ENCODE results near the gene GSTA3. TPM values are rescaled to one million over a fixed set of nuclear protein-coding genes. Genes with fewer than 3 reads are reported as not detected.
"Not testable (repeated sequence)": the region's sequence is repeated elsewhere in the genome, so short reads cannot be mapped to it uniquely, and the experiment has no call there.

Gene GSTA3
- not detected for total RNA-seq

- DNase-seq: no peak
- Mint-ChIP-seq H3K9me3 (no peaks in the 10 kb centered on the region), H3K4me3 (no peak within 1 kb of the TSS), H3K4me1 (ENCODE audit: low read depth) (no peaks in the 10 kb centered on the region), H3K27me3 (ENCODE audit: low read depth) (peaks cover 3% of the 10 kb centered on the region), H3K36me3 (ENCODE audit: insufficient read depth) (no peaks in the 10 kb centered on the region)
- no peak for ATAC-seq
These were observed at the start of gene GSTA3 for GRCh38 chr6:52909531-52909930. Gene GSTA3 (minus strand): TSS chr6:52909698. CDS start chr6:52905834, 3,864 bp downstream.

- Mint-ChIP-seq H3K9me3 (no peaks in the 10 kb centered on the region), H3K4me3 (no peak overlapping the region), H3K36me3 (ENCODE audit: insufficient read depth) (no peaks in the 10 kb centered on the region), H3K27me3 (ENCODE audit: low read depth) (no peaks in the 10 kb centered on the region), H3K4me1 (ENCODE audit: low read depth) (no peaks in the 10 kb centered on the region)
- ATAC-seq (no peak), DNase-seq (no peak)
These were observed 49.2 kb upstream of the GSTA3 start for GRCh38 chr6:52958546-52959255.

- no peak for ATAC-seq
- no peaks in the 10 kb centered on the region for H3K4me1 Mint-ChIP-seq (ENCODE audit: low read depth)
- no peaks in the 10 kb centered on the region for H3K27me3 Mint-ChIP-seq (ENCODE audit: low read depth)
These were observed 46.4 kb upstream of the GSTA3 start for GRCh38 chr6:52955871-52956270.

GRCh38 chr6:52953911-52954839 is 44.7 kb upstream of the GSTA3 start:
- H3K27me3 Mint-ChIP-seq (ENCODE audit: low read depth): no peaks in the 10 kb centered on the region
- DNase-seq (no peak), ATAC-seq (no peak)
- no peaks in the 10 kb centered on the region for H3K4me1 Mint-ChIP-seq (ENCODE audit: low read depth)
- H3K4me3 Mint-ChIP-seq: no peak overlapping the region
- no peaks in the 10 kb centered on the region for H3K36me3 Mint-ChIP-seq (ENCODE audit: insufficient read depth)
- no peaks in the 10 kb centered on the region for H3K9me3 Mint-ChIP-seq

More at GRCh38 chr6:52955871-52956270, 46.4 kb upstream of the GSTA3 start:
- no peak for DNase-seq
- no peaks in the 10 kb centered on the region for H3K9me3 Mint-ChIP-seq
- H3K36me3 Mint-ChIP-seq (ENCODE audit: insufficient read depth): no peaks in the 10 kb centered on the region
- no peak overlapping the region for H3K4me3 Mint-ChIP-seq

- peaks cover 16% of the 10 kb centered on the region for H3K27me3 Mint-ChIP-seq (ENCODE audit: low read depth)
- no peaks in the 10 kb centered on the region for H3K36me3 Mint-ChIP-seq (ENCODE audit: insufficient read depth)
- H3K4me1 Mint-ChIP-seq (ENCODE audit: low read depth): peaks cover 3% of the 10 kb centered on the region
- no peak overlapping the region for H3K4me3 Mint-ChIP-seq
- DNase-seq: no peak
- no peaks in the 10 kb centered on the region for H3K9me3 Mint-ChIP-seq
- no peak for ATAC-seq
These were observed 36.8 kb upstream of the GSTA3 start for GRCh38 chr6:52946306-52946705.

GRCh38 chr6:52942821-52943220 is 33.3 kb upstream of the GSTA3 start:
- H3K4me1 Mint-ChIP-seq (ENCODE audit: low read depth); ATAC-seq; DNase-seq; H3K9me3 Mint-ChIP-seq; H3K4me3 Mint-ChIP-seq; H3K36me3 Mint-ChIP-seq (ENCODE audit: insufficient read depth): not testable (repeated sequence)
- peaks cover 14% of the 10 kb centered on the region for H3K27me3 Mint-ChIP-seq (ENCODE audit: low read depth)

- Mint-ChIP-seq H3K36me3 (ENCODE audit: insufficient read depth) (no peaks in the 10 kb centered on the region), H3K27me3 (ENCODE audit: low read depth) (peaks cover 14% of the 10 kb centered on the region), H3K4me3 (no peak overlapping the region), H3K9me3 (no peaks in the 10 kb centered on the region), H3K4me1 (ENCODE audit: low read depth) (peaks cover 3% of the 10 kb centered on the region)
- no peak for DNase-seq
- no peak for ATAC-seq
These were observed 32.7 kb upstream of the GSTA3 start for GRCh38 chr6:52942221-52942620.

GRCh38 chr6:52937908-52938307 is 28.4 kb upstream of the GSTA3 start:
- DNase-seq: no peak
- Mint-ChIP-seq H3K27me3 (ENCODE audit: low read depth) (peaks cover 3% of the 10 kb centered on the region), H3K4me3 (no peak overlapping the region), H3K4me1 (ENCODE audit: low read depth) (no peaks in the 10 kb centered on the region), H3K9me3 (no peaks in the 10 kb centered on the region), H3K36me3 (ENCODE audit: insufficient read depth) (no peaks in the 10 kb centered on the region)
- no peak for ATAC-seq

- Mint-ChIP-seq H3K4me3 (no peak overlapping the region), H3K27me3 (ENCODE audit: low read depth) (no peaks in the 10 kb centered on the region), H3K9me3 (no peaks in the 10 kb centered on the region), H3K4me1 (ENCODE audit: low read depth) (no peaks in the 10 kb centered on the region), H3K36me3 (ENCODE audit: insufficient read depth) (no peaks in the 10 kb centered on the region)
- no peak for DNase-seq
- no peak for ATAC-seq
These were observed 24.3 kb upstream of the GSTA3 start for GRCh38 chr6:52933778-52934177.

GRCh38 chr6:52931351-52931750 is 21.9 kb upstream of the GSTA3 start:
- no peaks in the 10 kb centered on the region for H3K4me1 Mint-ChIP-seq (ENCODE audit: low read depth)
- peaks cover under 1% of the 10 kb centered on the region for H3K27me3 Mint-ChIP-seq (ENCODE audit: low read depth)
- no peaks in the 10 kb centered on the region for H3K36me3 Mint-ChIP-seq (ENCODE audit: insufficient read depth)
- H3K9me3 Mint-ChIP-seq: no peaks in the 10 kb centered on the region
- DNase-seq (no peak), ATAC-seq (no peak)
- H3K4me3 Mint-ChIP-seq: no peak overlapping the region

GRCh38 chr6:52929321-52930164 is 20.0 kb upstream of the GSTA3 start:
- Mint-ChIP-seq H3K9me3 (no peaks in the 10 kb centered on the region), H3K36me3 (ENCODE audit: insufficient read depth) (no peaks in the 10 kb centered on the region), H3K27me3 (ENCODE audit: low read depth) (peaks cover 4% of the 10 kb centered on the region), H3K4me3 (no peak overlapping the region), H3K4me1 (ENCODE audit: low read depth) (no peaks in the 10 kb centered on the region)
- DNase-seq (no peak), ATAC-seq (no peak)

- Mint-ChIP-seq H3K9me3 (no peaks in the 10 kb centered on the region), H3K27me3 (ENCODE audit: low read depth) (peaks cover 7% of the 10 kb centered on the region)
- no peak for ATAC-seq
These were observed 18.0 kb upstream of the GSTA3 start for GRCh38 chr6:52927451-52927850.

GRCh38 chr6:52925919-52926792 is 16.7 kb upstream of the GSTA3 start:
- Mint-ChIP-seq H3K9me3 (no peaks in the 10 kb centered on the region), H3K4me3 (no peak overlapping the region), H3K36me3 (ENCODE audit: insufficient read depth) (no peaks in the 10 kb centered on the region), H3K27me3 (ENCODE audit: low read depth) (peaks cover 9% of the 10 kb centered on the region), H3K4me1 (ENCODE audit: low read depth) (no peaks in the 10 kb centered on the region)
- DNase-seq (no peak), ATAC-seq (no peak)

More at GRCh38 chr6:52927451-52927850, 18.0 kb upstream of the GSTA3 start:
- Mint-ChIP-seq H3K4me1 (ENCODE audit: low read depth) (no peaks in the 10 kb centered on the region), H3K36me3 (ENCODE audit: insufficient read depth) (no peaks in the 10 kb centered on the region), H3K4me3 (no peak overlapping the region)
- DNase-seq: no peak

All from activated T-cell treated with anti-CD3 and anti-CD28 coated beads, Interleukin-2, amount 50 U/mL, for 4 hours (primary cell).